T1000 (cell line): ENCODE results near the gene BLCAP.
A peak's percentile ranks its signal among the peaks of the same experiment; 100 is the strongest.
"Not testable (repeated sequence)": the region's sequence is repeated elsewhere in the genome, so short reads cannot be mapped to it uniquely, and the experiment has no call there.

Experiments
- DNase-seq: peaks from one replicate; lab custom pipeline; 2025; ENCODE audit warnings: mixed read lengths; lab: John Stamatoyannopoulos, UW

BLCAP gene, protein sequence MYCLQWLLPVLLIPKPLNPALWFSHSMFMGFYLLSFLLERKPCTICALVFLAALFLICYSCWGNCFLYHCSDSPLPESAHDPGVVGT

DNA sequence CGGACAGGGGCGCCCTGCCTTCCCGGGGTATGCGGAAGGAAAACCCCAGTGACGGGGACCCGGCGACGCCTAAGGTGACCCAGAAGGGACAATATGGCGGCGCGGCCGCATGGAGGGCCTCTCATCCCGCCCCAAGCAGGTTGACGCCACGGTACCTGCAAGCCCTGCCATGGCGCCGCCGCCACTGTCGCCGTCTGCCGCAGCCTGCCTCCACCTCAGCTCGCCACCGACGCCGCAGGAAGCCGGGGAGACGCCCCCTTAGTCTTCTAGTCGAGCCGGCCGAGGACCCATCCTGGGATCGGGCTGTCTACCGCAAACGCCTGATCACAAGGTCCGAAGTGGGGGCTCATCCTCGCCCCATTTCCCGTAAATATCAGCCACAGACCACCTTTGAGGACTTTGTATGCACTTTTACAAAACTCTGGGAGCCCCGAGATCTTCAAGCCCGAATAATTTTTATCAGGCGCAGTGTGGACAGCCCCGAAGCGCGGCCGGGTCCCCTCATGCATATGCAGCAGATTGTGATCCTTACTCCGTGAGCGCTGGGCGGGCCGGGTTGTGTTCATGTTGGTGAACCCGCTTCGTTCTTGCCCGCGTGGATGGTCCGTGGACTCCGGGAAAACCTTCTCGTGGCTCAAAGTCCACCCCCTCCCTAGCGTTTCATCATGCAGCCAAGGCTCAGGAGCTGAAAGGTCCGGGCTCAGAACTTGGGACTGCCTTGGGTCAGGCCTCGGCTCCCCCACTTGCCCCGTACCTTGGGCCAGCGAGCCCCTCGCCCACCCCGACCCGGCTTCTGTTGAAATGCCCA is at the start of gene BLCAP:
Gene BLCAP, minus strand, starts transcription at position 239 of the 808 bp plus-strand sequence. CDS start 8,702 bp downstream, outside the sequence.
- peak; percentile 96 for DNase-seq

DNA sequence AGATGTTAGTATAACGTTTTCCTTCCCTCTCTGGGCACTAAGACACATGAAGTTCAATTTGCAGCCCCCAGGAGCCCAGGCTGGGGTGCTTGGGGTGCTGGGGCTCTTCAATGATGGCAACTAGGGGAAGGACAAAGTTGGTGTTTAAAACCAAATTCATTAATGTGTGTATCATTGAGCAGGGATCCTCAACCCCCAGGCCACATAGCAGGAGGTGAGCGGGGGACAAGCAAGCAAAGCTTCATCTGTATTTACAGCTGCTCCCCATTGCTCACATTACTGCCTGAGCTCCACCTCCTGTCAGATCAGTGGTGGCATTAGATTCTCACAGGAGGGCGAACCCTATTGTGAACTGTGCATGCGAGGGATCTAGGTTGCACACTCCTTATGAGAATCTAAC is 49.8 kb upstream of the BLCAP start:
- not testable (repeated sequence) for DNase-seq

DNA sequence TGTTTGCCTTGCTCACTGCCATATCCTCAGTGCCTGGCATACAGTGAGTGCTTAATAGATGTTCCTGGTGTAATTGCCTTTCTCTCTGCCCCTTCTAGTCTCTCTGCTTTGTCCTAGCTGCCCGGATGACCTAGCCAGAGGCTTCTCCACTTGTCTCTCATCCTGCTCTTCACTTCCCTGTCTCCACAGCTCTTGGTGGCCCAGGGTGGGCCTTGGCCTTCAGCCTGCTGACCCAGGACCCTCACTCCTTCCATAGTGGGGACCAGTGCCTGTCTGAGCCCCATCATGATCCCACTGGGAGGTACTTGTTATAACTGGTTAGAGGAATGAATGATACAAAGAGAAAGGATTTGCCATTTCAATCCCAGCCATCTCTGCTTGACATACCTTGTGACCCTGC is 49.2 kb upstream of the BLCAP start:
- DNase-seq: no peak

DNA sequence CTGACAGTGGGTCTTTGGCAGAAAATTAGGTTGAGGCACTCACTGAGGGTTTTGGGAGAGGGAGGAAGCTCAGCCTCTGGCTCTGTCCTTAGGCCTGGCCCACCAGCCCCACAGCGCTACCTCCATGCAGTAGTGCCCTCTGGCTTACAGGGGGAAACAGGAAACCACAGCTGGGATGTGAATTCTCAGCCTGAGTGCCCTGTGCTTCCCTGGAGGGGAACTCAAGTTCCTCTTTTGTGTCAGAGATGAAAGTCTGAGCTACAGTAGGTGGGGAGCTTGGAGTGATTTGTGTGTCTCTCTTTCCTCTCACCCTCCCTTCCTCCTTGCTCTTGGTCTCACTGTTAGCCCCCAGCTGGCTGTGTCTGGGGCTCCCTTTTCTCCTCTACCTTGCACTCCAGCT is 48.2 kb upstream of the BLCAP start:
- DNase-seq: no peak

DNA sequence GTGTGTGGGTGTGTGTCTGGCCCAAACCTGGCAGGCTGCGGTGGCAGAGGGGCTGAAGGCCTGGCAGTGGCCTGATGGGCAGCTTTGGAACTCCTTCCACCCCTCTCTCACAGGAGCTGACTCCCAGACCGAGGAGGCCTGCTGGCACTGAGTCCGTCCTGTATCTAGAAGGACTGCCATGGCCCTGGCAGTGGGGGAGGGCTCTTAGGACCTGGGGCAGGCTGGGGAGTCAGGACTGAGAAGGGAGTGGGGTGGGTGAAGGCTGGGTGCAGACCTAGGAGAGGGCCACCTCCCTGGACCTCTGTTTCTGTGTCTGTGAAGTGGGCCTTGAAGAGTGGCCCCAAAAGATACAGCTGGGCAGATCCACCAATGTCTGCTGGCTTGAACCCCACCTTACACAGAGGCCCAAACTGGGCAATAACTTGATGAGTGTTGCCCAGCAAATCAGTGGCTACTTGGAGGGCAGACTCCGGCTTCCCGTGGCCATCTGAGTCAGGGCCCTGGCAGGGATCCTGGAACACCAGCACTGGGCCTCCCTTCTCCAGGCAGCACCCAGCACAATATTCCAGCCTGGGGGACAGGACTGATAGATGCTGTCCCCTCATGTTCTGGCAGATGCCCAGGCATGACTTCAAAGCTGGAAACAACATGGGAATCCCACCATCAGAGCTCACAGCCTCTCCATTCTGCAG is 46.7 kb upstream of the BLCAP start:
- no peak for DNase-seq

DNA sequence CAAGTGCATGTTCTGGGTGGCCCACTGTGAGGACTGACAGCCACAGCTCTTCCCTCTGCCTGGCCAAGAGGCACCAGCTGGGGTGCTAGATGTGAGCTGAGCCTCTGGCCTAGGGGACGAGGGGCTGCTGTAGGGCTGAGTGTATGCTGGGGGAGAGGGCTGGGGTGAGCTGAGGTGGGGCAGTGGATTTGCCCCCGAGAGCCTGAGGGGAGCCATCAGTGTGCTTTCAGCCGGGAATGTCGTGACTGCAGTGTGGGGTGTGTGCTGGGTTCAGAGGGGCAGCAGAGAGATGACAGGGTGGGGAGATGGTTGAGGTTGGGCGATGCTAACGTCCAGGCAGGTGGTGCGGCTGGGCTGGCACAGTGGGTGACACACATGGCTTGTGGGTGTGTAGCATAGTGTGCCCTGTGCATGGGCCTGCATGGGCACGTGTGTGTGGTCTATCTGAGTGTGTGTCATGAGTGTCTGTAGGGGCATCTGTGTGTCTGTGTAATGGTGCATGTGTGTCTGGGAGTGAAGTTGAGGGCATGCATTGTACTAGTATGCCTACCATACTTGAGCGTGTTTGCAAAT is 46.0 kb upstream of the BLCAP start:
- no peak for DNase-seq

DNA sequence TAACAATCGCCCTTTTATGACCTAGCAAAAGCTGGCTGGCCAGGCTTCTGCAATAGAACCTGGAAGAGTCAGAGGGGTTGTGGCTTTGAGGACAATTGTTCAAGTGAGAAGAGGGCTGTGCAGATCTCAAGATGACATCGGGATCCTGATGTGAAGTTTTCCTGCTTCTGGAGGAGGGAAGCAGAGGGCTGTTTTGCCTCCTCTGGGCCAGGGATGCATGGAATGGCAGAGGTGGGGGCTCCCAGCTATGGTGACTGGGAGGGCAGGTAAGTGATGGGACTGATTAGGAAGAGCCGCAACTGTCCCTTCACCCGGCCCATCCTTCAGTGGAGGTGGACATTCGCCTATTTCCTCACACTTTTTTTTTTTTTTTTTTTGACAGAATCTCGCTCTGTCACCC is 43.4 kb upstream of the BLCAP start:
- DNase-seq: no peak

DNA sequence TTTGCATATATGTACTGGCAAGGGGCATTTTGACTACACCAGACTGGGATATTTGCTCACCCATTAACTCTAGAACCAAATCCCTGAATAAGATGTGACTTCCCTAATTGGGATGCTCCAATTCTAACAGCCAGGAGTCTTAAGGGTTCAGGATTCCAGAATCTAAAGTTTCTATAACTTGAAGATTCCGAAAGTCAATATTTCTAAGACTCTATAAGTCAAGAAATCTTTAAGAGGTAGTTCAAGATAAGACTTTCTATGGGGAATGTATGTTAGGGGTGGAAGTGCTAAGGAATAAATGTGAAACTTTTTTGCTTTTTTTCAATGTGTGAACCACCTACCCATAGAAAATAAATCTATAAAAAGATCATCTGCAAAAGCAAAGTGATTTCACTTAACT is 42.7 kb upstream of the BLCAP start:
- no peak for DNase-seq

DNA sequence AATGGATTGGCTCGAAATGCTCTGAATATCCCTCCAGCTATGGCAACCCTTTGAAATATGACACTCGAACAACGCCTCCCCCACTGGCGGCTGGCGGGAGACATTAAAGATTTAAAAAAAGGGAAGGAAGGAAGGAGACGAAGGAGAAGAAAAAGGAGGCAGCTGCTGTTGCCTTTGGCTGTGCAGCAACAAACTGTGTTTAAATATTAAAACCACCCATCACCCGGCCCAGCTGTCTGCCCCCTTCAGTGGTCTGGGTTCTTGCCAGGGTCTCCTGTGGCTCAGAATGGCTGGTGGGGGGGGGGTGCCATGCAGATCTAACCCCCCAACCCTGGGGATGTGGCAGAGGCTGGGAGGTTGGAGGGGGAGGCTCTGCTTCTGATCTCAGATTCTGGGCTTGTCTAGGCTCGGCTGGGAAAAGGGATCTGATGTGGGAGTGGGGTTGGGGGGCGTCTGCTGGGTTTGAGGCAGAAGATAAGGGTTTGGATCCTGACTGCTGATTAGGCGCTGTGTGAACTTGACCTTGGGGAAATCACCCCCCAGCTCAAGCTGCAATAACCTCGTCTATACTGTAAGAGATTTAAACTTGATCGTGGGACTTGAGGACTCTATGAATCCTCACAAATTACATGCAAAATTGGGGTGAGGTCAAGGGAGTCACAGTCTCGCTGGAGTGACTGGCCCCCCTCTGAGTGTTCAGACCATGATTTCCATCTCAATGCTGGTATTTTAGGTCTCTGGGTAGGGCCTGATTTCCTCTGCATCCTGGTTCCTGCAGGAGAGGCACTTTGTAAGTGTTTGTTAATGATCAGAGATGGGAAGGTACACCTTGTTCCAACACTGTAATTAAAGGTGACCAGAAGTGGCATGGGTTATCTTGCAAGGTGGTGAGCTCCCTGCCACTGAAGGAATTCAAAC is 40.3 kb upstream of the BLCAP start:
- DNase-seq: no peak

DNA sequence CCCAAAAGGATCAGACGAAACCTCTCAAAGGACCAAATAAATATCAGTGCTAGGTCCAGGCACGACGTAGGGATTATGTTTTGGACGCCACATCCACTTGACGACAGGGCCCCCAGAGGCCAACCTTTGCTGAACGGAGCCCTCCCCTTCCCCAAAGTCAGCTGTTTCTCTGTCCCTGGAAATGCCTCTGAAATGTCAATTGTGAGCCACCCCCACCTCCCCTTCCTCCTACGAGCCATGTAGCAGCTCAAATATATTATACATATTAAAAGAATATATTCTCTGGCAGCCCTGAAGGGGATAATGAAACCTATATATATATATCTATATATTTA is 39.6 kb upstream of the BLCAP start:
- DNase-seq: no peak

DNA sequence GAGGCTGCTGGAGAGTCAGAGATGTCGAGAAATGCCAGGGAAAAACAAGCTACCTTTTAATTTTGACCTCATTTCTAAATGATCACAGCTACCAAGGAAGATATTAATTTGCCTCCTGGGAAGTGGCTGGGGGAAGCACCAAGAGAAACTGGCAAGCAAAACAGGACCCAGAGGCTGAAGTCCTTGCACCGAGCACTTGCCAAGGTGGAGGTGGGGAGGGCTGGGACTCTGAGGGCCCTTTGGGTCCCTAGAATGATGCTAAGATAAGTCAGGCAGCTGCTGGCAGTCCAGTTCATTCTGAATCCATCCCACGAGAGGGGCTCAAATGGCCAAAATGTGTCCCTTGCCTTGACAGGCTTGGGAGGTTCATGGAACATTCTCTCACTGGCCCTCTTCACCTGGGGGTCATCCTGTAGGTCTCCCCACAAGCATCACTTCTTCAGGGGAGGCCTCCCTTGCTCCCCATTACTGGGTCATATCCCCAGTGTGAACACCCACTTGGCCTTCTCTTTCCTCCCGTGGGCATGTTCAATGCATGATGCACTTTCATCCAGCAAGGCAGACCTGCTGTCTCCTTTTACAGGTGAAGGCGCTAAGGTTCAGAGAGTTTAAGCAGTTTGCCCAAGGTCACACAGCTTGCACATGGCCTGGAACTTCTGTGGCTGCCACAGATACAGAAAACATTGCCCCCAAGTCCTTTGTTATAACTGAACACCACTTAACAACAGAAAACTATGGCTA is 39.1 kb upstream of the BLCAP start:
- DNase-seq: no peak

DNA sequence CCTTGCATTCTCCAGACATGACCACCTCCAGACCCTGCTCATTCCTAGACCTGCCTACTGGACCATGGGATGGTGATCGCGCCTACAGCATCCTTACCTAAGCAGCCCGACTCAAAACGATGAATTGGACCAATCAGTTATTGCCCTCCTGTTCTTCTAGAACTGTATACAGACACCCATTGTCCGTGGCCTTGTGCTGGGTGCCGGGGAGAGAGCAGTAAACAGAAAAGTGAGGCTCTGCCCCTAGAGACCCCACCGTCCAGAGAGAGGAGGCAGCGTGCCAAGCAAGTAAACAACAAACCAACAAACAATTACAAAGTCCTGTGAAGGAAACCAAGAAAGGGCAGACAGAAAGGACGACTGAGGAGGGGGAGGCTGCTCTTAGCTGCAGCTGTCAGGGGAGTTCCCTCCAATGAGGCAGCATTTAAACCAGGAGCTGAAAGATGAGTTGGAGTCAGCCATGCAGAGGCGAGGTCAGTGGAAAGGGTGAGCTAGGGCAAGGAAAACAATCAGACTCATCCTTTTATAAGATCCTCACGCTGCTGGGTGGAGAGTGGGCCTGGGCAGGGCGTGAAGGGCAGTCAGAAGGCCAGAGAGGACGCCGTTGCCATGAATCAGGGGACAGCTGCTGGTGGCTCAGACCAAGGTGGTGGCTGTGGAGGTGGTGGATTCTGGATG is 37.6 kb upstream of the BLCAP start:
- no peak for DNase-seq

DNA sequence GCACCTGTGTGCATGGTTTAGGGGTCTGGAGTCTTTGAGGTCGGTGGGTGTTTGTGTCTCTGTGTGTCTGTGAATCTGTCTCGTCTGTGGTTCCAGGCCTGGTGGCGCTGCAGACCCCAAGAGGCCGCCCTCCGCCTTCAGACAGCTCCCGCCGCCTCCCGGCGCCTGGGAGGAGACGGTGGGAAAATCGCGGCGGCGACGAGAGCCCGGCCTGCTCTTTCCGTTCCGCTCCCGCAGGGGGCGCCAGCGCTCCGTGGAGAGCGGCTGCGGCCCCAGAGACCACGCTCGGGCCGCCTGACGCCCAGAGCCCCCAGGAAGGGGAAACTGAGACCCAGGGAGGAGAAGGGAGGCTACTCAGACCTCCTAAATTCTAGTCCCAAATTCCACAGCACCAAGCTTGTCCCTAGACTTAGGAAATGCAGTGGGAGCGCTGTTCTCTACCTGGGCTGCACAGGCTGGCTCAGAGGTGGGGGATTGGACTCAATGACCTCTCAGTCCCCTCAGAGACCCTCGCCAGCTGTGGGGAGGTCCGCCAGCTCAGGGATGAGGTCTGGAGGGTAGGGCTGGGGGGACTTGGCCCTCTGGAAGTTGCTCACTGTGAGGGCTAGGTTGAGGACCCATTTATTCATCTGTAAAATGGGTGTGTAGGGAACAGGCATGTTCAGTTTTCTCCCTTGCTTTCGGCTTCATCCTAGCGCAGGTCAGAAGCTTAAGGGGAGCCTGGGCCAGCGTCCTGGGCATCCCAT is 36.9 kb upstream of the BLCAP start:
- DNase-seq: no peak

DNA sequence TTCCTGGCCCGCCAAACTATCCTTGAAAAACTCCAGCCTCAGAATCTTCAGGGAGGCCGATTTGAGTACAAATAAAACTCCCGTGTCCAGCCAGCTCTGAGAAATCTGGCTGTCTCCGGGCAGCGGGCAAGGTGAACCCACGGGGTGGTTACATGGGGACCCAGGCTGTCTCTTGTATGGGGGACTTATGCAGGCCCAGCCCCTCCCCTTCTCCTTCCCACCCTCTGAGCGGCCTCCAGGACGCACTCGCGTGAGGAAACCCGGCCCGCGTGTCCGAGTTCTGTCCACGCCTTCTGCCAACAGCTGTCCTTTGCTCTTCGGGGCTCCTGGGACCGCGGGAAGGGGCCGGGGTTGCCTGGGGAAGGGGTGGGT is 36.3 kb upstream of the BLCAP start:
- DNase-seq: no peak

DNA sequence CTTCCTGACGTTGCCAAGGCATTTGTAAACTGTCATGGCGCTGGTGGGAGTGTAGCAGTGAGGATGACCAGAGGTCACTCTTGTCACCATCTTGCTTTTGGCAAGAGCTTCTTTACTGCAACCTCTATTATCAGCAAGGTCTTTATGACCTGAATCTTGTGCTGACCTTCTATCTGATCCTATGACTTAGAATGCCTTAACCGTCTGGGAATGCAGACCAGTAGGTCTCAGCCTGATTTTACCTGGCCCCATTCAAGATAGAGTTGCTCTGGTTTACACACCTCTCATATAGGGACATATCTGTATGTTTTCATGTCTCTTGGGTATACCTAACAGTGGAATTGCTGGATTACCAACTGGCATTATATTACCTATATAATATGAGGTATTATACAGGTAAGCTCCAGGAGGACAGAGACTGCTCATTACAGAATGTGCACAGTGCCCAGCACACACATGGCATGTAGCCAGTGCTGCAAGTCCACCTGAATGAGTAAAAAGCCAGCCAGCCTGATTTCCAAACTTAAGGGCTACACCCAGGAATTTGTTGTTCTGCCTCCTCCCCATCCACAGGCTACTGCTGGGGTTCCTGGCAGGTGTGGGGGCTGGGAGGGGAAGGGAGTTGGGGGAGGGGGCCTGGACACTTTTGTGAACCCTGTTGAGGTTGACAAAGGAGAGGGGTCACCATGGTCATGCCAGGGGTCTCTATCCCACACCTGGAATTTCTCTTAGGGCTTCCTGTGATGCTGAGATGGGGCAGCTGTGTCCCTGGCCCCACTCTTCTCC is 35.2 kb upstream of the BLCAP start:
- DNase-seq: no peak

DNA sequence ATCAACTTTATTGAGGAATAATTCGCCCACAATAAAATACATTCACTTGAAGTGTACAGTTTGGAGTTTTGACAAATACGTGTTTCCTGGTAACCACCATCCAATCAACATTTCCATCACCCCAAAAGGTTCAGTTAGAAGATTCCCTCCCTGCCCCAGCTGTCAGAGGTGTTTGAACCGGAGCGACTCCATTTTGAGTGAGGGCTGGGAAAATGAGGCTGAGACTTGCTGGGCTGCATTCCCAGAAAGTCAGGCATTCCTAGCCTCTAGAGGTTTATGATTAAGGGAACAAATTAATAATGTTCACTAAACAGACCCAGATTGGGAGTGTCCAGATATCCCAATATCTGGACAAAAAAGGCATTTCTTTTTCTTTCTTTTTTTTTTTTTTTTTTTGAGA is 33.0 kb upstream of the BLCAP start:
- DNase-seq: no peak

DNA sequence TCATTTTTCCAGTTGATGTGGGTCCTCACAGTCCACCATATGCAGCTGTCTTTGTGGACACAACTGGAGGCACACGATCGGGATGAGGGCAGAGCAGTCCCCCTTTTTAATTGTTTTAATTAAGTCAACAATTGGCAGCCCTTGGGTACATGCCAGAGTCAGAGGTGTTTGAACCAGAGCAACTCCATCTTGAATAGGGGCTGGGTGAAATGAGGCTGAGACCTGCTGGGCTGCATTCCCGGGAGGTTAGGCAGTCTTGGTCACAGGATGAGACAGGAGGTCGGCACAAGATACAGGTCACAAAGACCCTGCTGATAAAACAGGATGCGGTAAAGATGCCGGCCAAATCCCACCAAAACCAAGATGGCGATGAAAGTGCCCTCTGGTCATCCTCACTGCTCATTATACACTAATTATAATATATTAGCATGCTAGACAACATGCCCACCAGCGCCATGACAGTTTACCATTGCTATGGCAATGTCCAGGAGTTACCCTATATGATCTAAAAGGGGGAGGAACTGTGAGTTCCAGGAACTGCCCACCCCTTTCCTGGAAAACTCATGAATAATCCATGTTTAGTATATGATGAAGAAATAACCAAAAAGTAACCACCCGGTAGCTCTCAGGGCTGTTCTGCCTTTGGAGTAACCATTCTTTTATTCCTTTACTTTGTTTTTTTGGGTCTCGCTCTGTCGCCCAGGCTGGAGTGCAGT is 31.8 kb upstream of the BLCAP start:
- no peak for DNase-seq

DNA sequence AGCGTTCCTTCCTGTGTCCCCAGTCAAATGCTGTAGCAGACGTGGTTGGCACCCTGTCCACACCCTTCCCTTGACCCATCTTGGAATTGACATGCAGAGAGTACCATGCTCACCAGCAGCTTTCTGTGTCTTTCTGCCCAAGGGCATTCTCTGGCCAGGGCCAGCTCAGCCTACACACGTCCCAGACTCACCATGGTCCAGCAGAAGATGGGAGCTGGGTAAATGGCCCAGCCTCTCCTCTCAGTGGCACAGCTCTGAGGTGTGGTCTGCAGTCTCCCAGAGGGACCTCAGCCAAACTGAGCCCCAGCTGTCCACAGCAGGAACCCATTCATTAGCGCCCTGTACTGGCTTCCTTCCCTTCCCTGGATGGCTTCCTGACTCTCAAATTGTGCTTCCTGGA is 31.1 kb upstream of the BLCAP start:
- no peak for DNase-seq

DNA sequence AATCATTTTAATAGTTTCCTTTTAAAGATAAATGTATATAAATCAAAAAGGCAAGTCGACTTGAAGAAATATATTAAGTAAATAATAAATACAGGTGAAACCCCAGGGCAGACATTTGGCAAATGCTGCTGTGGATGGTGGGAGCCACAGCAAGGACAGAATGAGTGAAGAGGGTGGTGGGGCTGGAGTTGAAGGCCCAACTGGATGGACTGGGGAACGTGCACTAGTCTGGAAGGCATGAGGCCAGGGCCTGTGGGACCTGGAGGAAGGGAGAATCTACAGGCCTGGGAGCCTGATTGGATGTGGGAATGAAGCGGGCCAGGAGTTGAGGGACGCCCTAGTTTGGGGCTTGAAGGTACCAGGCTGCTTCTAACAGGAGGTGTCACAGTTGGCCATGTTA is 30.6 kb upstream of the BLCAP start:
- DNase-seq: no peak
